Adrenal gland (tissue), 12 donors: Measurements from ENCODE around the gene CD8A. TPM values are rescaled to one million over a fixed set of nuclear protein-coding genes. Genes with fewer than 3 reads are reported as not detected.

Experiments used
- DNase-seq, 7 donors: peaks; one replicate each; pipeline ENCODE4 v3.0.0-alpha.2; 2019 to 2020
- H3K27ac ChIP-seq, 5 donors: fragments of 200-600 bp; sonication (generic) in 4 of 5; 1 replicate in 3 of 5; 2 replicates in 2 of 5; pipeline versions ENCODE4 v1.5.1 to v1.8.0; 2016 to 2020; ENCODE audit warnings: mild to moderate bottlenecking in 1 of 5
- H3K27me3 ChIP-seq: fragments of 200-600 bp; 2 replicates; pipeline ENCODE4 v1.8.0; 2021
- H3K36me3 ChIP-seq, 2 donors: fragments of 200-600 bp; replicated peaks in 1 of 2; 1 replicate in 1 of 2; 2 replicates in 1 of 2; pipeline versions ENCODE4 v1.5.1 to v1.8.0; 2018 to 2022
- H3K4me1 ChIP-seq, 2 donors: fragments of 200-600 bp; replicated peaks in 1 of 2; 1 replicate in 1 of 2; 2 replicates in 1 of 2; pipeline versions ENCODE4 v1.5.1 to v1.8.0; 2018 to 2021
- H3K4me3 ChIP-seq, 4 donors: fragments of 200-600 bp; sonication (generic) in 3 of 4; one replicate each; pipeline ENCODE4 v1.5.1; 2016 to 2018
- H3K9me3 ChIP-seq, 3 donors: fragments of 200-600 bp; sonication (generic) in 1 of 3; replicated peaks in 1 of 3; 1 replicate in 2 of 3; 2 replicates in 1 of 3; pipeline versions ENCODE4 v1.5.1 to v1.8.0; 2016 to 2021
- POLR2A ChIP-seq, 2 donors: fragments of 450-650 bp; IDR thresholded peaks; one replicate each; pipeline ENCODE4 v1.6.1; 2017; ENCODE audit warnings: antibody characterized with exemption in 2 of 2, mild to moderate bottlenecking in 2 of 2, moderate library complexity in 1 of 2
- WGBS, 4 donors: extraction: QIAGEN DNeasy Blood & Tissue Kit in 2 of 4; methylation state at CpG; one replicate each; pipeline versions ENCODE4 v1.1.5 to v1.1.7; 2013 to 2017; 5-methylcytosine and 5-hydroxymethylcytosine counted together
- intact Hi-C, 2 donors: fragments of 100-400 bp; cut with DNase I; formaldehyde crosslinking; loops; one replicate each; pipeline versions ENCODE4 v1.14.1 to v1.15.0; 2022 to 2023
- polyA plus RNA-seq, 3 donors: library from polyadenylated mRNA; stranded (reverse); fragments of 200-250 nt in 2 of 3; fragments of 350-450 nt in 1 of 3; fragmentation: Illumina TruSeq in 1 of 3; extraction: RNeasy Lipid Tissue Mini Kit (QIAGEN cat#74804) in 1 of 3; gene quantifications; one replicate each; pipeline ENCODE4 v1.2.3, GENCODE V29; 2013 to 2014
- total RNA-seq, 9 donors: library from RNA; depleted of rRNA in 4 of 9; stranded (reverse); fragments of >200 nt in 4 of 9; fragments of 120-200 nt in 1 of 9; fragmentation: NEBNext Ultra II Directional in 1 of 9; extraction: Animal tissue kit (Norgen Biotek cat#: 25700) in 1 of 9; gene quantifications; one replicate each; pipeline versions ENCODE4 v1.1.0 to v1.2.4, GENCODE V29; 2013 to 2023
- TF ChIP-seq, protein P1 (sequence below), 6 experiments: fragments of 450-650 bp in 4 of 6; fragments of 200-600 bp in 2 of 6; sonication (generic) in 1 of 6; IDR thresholded peaks; 1 replicate in 5 of 6; 2 replicates in 1 of 6; pipeline versions ENCODE4 v1.5.1 to v1.8.0; 2016 to 2021; ENCODE audit warnings: antibody characterized with exemption in 6 of 6, mild to moderate bottlenecking in 2 of 6, moderate library complexity in 1 of 6
- donor health status: healthy with polysubstance abuse.
- donor health status: Bipolar disorder and iron deficiency.
- donor health status: DM: yes; HTN: yes; CAD: no.
- donor health status: DM: no; HTN: no; CAD: no.
- donor health status: DM: no; HTN: no; CAD: no.
- donor health status: DM: yes; HTN: yes; CAD: no.

The CD8A gene
- total and polyA plus RNA-seq, 12 donors: 1.1 to 4.4 (median 1.8) TPM; not detected in 1

DNA sequence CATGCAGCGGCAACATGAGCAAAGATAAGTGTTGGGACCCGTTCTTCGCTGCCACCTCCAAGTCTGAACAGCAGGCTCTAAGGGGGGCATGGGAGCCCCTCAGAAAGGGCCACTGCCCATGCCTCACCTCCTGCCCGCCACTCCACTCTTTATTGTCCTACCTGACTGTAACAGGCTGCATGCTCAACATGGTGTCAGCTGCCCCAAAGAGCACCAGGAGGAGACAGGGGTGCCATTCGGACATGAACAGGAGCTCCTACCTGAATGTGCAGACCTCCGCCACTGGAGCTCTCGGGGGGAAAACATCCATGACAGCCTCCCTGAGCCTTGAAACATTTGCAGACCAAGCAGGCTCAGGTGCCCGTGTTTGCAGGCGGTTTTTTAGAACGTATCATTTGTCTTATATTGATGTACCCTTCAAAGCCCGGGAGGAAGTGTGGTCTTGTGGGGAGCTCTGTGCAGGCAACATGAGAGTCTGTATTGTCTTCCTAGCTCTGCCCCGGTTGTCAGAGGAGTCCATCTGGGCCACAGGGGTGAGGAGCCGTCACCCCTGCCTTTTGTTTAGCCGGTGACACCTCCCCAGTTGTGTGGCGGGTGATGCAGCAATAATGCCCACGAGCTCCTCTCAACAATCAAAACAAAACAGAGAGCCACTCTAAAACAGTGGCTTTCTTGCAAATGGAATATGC, 35.1 kb upstream of the CD8A start:
- DNase-seq: no peak
- no peak for TF ChIP-seq POLR2A (IDR thresholded peaks at IDR 0.05)
- TF ChIP-seq, protein P1, sequence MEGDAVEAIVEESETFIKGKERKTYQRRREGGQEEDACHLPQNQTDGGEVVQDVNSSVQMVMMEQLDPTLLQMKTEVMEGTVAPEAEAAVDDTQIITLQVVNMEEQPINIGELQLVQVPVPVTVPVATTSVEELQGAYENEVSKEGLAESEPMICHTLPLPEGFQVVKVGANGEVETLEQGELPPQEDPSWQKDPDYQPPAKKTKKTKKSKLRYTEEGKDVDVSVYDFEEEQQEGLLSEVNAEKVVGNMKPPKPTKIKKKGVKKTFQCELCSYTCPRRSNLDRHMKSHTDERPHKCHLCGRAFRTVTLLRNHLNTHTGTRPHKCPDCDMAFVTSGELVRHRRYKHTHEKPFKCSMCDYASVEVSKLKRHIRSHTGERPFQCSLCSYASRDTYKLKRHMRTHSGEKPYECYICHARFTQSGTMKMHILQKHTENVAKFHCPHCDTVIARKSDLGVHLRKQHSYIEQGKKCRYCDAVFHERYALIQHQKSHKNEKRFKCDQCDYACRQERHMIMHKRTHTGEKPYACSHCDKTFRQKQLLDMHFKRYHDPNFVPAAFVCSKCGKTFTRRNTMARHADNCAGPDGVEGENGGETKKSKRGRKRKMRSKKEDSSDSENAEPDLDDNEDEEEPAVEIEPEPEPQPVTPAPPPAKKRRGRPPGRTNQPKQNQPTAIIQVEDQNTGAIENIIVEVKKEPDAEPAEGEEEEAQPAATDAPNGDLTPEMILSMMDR (IDR thresholded peaks at IDR 0.05): no peak
- intact Hi-C loops: no loop called here
- Histone ChIP-seq H3K27ac (no peak overlapping the region), H3K36me3 (no peaks in the 10 kb centered on the region), H3K27me3 (no peaks in the 10 kb centered on the region), H3K4me3 (no peak overlapping the region), H3K4me1 (no peaks in the 10 kb centered on the region), H3K9me3 (no peaks in the 10 kb centered on the region)
- 73 to 81% (median 74%) methylated on average over 11 to 16 of the region's 16 CpGs for WGBS, 4 donors

DNA sequence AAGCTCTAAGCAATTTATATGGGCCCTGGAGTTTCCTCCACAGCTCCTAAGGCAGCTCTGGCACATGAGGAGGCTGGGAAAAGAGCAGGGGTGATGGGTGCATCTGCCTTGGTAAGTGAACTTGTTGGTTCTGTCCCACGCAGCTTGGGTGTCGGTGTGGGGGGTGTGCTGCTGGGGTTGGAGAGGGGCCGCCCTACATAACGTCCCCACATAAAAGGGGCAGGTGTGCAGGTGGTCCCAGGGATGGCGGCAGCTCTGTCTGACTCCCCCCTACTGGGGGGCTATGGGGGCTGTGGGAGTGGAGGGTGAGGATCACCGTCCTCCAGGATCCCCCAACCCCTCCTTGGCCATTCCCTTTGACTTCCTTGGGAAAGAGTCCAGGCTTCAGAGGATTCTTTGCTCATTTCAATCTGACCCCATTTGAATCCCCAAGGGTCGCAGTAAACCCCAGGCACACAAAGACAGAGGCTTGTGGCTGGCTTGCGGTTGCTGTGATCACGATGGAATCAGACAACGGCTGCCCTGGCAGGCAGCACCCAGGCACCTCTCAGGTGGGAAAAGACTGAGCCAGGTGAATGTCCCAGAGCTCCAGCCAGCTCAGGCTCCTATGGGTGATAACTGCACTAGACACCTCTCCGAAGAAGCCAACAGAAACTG, 34.5 kb upstream of the CD8A start:
- intact Hi-C loops: no loop called here
- H3K4me1 ChIP-seq: no peaks in the 10 kb centered on the region
- DNase-seq: no peak
- H3K4me3 ChIP-seq: no peak overlapping the region
- TF ChIP-seq, protein P1 (IDR thresholded peaks at IDR 0.05): no peak
- no peak for TF ChIP-seq POLR2A (IDR thresholded peaks at IDR 0.05)
- H3K27ac ChIP-seq: no peak overlapping the region
- WGBS, 4 donors: 84 to 93% (median 89%) methylated on average over 9 to 11 of the region's 11 CpGs
- H3K36me3 ChIP-seq: no peaks in the 10 kb centered on the region
- H3K9me3 ChIP-seq: no peaks in the 10 kb centered on the region
- H3K27me3 ChIP-seq: no peaks in the 10 kb centered on the region

DNA sequence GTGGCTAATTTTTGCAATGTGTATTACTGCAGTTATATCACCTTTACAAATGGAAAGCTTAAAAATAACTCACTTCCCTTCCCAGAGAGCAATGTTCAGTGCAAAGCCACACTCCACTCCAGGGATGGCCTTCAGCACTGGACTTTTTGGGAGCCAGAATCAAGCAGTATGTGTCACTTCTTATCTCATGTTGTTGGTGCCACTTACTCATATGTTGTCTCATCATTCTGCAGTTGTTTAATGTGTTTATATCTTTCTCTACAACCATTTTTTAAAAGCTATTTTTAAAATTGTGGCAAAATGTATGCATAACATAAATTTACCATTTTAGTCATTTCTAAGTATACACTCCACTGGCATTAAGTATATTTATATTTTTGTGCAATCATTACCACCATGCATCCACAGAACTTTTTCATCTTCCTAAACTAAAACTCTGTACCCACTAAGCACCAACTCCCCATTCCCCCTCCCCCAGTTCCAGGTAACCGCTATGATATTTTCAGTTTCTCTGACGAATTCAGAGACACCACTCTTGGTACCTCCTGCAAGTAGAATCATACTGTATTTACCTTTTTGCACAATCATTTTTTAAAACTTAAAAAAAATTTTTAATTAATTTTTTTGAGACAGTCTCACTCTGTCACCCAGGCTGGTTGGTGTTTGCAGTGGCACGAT, 32.1 kb upstream of the CD8A start:
- no peaks in the 10 kb centered on the region for H3K4me1 ChIP-seq
- H3K36me3 ChIP-seq: no peaks in the 10 kb centered on the region
- WGBS, 4 donors: 55 to 90% (median 76%) methylated on average over 3 of the region's 3 CpGs
- no peak overlapping the region for H3K4me3 ChIP-seq
- intact Hi-C loops: no loop called here
- H3K9me3 ChIP-seq: no peaks in the 10 kb centered on the region
- H3K27me3 ChIP-seq: no peaks in the 10 kb centered on the region
- DNase-seq: no peak
- no peak for TF ChIP-seq POLR2A (IDR thresholded peaks at IDR 0.05)
- TF ChIP-seq, protein P1 (IDR thresholded peaks at IDR 0.05): no peak
- no peak overlapping the region for H3K27ac ChIP-seq

DNA sequence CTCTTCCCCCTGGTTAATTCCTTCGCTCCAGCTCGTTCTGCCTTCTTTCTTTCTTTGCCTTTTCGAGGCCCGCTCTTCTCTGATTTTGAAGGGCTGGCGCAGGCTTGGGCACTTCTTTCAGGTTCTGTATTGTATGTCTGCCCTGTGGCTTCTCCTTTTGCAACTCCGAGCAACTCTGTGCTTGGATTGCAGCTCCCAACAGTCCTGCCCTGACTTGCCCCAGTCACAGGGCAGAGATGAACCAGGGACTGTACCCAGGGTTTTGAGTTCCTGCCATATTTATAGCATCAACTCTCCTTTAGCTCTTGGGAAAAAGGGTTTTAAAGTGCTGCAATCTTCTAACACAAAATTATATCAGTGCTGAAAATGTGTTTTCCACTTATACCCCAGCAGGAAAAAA, 31.1 kb upstream of the CD8A start:
- TF ChIP-seq POLR2A (IDR thresholded peaks at IDR 0.05): no peak
- TF ChIP-seq, protein P1 (IDR thresholded peaks at IDR 0.05): no peak
- Histone ChIP-seq H3K9me3 (no peaks in the 10 kb centered on the region), H3K4me3 (no peak overlapping the region), H3K36me3 (no peaks in the 10 kb centered on the region), H3K27ac (no peak overlapping the region), H3K27me3 (no peaks in the 10 kb centered on the region), H3K4me1 (no peaks in the 10 kb centered on the region)
- DNase-seq: no peak
- 79 to 94% (median 83%) methylated on average over 6 of the region's 6 CpGs for WGBS, 4 donors
- intact Hi-C loops: no loop called here
